NOMO-1 (cell line): ENCODE results near the gene SUV39H1.
A peak's percentile ranks its signal among the peaks of the same experiment; 100 is the strongest.
"Not testable (repeated sequence)": the region's sequence is repeated elsewhere in the genome, so short reads cannot be mapped to it uniquely, and the experiment has no call there.

Experiments
- DNase-seq, 2 experiments: peaks; one replicate each; lab custom pipeline; 2025; ENCODE audit not compliant: unreplicated experiment in 2 of 2; lab: John Stamatoyannopoulos, UW

SUV39H1 gene, protein sequence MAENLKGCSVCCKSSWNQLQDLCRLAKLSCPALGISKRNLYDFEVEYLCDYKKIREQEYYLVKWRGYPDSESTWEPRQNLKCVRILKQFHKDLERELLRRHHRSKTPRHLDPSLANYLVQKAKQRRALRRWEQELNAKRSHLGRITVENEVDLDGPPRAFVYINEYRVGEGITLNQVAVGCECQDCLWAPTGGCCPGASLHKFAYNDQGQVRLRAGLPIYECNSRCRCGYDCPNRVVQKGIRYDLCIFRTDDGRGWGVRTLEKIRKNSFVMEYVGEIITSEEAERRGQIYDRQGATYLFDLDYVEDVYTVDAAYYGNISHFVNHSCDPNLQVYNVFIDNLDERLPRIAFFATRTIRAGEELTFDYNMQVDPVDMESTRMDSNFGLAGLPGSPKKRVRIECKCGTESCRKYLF

DNA sequence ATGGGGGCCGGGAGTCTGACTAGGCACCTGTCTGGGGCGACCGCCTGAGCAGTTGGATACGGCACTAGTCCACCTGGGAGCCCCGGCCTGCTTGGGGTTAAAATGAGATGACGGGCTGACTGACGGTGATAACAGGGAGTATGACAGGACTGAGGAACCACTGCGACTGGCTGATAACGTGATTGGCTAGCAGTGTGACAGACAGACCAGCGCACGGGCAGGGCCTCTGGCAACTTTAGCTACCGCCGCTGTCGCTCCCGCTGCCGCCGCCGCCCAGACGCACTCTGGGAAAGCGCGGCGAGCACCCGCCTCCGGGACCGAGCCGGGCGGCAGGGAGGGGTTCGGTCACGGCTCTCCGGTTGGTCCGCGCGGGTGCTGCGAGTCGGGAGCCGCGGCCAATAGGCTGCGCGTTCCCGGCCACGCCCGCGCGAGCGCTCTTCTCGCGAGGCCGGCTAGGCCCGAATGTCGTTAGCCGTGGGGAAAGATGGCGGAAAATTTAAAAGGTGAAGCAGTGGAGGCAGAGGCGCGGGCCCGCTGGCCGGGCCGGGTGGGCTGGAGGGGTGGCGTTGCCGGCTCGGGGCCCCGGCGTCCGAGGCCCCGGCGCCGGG, at the start of gene SUV39H1:
Gene SUV39H1, plus strand, starts transcription at position 434 of the 608 bp plus-strand sequence. Its CDS starts 51 bp downstream, at position 485.
- peak; percentile 89 to 95 for DNase-seq

DNA sequence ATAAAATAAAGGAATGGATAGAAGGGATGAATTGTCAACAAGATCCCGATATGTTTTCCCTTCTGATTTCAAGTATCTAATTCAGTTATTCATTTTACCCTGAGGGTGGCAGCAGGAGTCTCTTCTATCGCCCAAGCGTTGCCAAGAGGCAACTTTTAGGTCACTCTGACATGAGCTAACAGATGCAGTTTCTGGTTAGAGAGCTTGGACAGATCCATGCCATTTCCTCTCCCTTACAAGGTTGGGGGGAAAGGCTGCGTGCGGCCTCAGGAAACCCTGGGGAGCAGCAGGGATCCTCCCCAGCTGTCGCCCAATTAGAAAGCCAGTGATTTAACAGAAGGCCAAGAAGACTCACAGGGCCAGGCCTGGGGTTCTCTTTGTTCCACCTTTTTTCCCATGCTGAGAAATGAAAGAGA, 48.2 kb upstream of the SUV39H1 start:
- peak in 1 of 2 experiments; percentile 42 for DNase-seq

- DNase-seq = no peak
Measured at GRCh38 chrX:48649102-48649501, 47.4 kb upstream of the SUV39H1 start.

- not testable (repeated sequence) for DNase-seq
Measured at GRCh38 chrX:48652055-48652579, 44.4 kb upstream of the SUV39H1 start.

DNA sequence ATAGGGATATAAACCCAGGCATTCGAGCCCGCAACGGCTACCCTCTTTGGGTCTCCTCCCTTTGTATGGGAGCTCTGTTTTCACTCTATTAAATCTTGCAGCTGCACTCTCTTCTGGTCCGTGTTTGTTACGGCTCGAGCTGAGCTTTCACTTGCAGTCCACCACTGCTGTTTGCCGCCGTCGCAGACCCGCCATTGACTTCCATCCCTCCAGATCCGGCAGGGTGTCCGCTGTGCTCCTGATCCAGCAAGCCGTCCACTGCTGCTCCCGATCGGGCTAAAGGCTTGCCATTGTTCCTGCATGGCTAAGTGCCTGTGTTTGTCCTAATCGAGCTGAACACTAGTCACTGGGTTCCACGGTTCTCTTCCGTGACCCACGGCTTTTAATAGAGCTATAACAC, 41.8 kb upstream of the SUV39H1 start:
- not testable (repeated sequence) for DNase-seq

GRCh38 chrX:48659686-48660085, 36.8 kb upstream of the SUV39H1 start:
- DNase-seq = not testable (repeated sequence)

DNA sequence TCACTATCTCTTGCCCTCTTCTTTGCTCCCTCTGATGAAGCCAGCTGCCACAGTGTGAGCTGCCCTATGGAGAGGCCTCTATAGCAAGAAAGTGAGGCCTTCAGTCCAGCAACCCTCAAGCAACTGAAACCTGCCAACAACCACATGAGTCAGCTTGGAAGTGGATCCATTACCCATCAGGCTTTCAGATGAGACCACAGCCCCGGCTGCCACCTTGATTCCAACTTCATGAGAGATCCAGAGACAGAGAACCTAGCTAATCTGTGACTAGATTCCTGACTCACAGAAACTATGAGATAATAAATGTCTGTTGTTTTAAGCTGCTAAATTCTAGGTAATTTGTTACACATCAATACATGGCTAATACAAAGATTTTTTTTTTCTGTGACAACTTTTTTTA, 33.3 kb upstream of the SUV39H1 start:
- no peak for DNase-seq

DNA sequence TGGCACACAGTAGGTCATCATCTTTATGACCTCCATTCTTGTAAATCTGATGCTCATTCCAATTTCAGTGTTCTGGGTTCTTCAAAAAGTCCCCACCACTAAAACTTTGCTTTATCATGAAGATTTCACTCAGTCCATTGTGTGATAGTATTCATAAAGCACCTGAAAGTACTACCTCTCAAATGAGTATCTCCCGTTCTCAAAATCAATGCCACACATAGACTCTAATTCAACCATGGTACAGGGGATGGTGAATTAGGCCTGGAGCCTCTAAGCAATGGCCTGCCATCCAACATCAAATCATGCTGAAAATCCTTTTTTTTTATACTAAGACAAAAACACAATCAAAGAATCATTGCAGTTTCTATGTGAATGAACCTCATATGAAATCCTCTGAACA, 32.4 kb upstream of the SUV39H1 start:
- no peak for DNase-seq

GRCh38 chrX:48665991-48666390, 30.5 kb upstream of the SUV39H1 start:
- DNase-seq = no peak

- no peak for DNase-seq
Measured at GRCh38 chrX:48666649-48667048, 29.9 kb upstream of the SUV39H1 start.

DNA sequence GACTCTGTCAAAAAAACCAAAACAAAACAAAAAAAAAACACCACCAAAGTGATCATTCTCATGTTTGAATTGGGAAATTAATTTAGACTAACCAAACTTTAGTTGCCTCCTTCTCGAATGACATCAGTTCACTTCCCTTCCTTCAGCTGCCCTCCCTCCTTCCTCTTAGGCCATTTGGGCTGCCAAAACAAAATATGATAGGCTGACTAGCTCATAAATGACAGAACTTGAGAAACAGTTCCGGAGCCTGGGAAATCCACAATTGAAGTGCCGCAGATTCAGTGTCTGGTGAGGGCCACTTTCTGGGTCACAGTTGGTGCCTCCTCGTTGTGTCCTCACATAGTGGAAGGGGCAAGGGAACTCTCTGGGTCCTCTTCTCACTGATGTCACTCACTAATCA, 29.0 kb upstream of the SUV39H1 start:
- peak; percentile 58 to 66 for DNase-seq

DNA sequence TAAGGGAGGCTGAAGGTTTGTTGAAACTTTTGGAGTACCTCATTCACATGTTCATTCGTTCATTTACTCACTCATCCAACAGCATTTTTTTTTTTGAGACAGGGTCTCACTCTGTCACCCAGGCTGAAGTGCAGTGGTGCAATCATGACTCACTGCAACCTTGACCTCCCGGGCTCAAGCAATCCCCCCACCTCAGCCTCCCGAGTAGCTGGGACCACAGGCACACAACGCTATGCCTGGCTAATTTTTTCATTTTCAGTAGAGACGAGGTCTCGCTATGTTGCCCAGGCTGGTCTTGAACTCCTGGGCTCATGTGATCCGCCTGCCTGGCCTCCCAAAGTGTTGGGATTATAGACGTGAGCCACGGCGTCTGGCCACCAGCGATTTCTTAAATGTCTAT, 28.3 kb upstream of the SUV39H1 start:
- not testable (repeated sequence) for DNase-seq

DNA sequence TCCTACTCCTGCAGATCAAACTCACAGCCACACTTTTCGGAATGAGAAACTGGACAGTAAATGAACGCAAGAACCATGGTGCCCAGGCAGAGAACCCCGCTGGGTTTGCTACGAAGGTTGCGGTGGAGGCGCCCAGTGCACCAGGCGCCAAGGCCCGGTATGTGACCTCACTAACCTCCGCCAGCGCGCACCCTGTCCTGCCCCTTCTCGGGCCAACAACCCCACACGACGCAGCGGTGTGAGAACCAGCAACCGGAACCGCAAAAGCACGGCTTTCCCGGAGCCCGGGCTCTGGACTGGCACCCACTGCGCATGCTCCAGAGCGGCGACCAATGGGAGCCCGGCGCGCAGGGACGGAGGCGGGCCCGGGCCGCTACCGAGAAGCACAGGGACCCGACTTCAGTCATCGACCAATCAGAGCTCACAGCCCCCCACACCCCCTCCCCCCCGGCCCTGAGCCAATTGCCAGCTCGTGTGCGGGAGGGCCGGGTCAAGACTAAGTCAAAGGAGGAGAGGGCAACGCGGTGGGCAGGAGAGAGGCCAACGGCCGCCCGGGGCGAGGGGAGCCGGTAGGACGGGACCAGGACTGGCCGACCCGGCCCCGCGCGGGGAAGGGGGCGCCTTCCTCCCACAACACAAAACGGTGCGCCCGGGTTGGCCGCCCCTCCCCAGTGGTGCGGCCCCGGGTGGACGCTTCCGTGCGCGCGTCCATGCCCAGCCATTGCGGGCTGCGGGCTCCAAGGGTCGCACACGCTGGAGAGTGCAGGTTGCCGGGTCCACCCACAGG, 20.2 kb upstream of the SUV39H1 start:
- peak; percentile 77 to 83 for DNase-seq

GRCh38 chrX:48676893-48677270, 19.7 kb upstream of the SUV39H1 start:
- no peak for DNase-seq

DNA sequence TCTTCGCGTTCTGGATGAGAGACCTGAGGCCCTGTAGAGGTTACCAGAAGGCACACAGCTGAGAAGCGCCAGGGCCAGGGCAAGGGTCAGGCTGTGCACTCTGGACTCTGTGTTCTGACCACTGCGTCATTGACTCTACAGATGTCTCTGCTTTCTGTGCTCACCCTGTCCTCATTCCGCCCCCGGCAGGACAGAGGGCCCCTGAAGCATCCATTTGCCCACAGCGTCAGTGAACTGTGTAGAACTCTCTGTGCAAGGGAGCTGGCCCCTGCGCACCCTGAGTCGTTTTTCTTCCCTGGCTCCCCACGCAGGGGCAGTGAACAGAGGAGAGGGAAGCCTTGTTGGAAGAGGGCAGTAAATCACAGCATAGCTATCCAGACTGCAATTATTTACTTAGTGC, 19.0 kb upstream of the SUV39H1 start:
- no peak for DNase-seq

GRCh38 chrX:48680467-48680866, 16.1 kb upstream of the SUV39H1 start:
- DNase-seq = peak in 1 of 2 experiments; percentile 28

DNA sequence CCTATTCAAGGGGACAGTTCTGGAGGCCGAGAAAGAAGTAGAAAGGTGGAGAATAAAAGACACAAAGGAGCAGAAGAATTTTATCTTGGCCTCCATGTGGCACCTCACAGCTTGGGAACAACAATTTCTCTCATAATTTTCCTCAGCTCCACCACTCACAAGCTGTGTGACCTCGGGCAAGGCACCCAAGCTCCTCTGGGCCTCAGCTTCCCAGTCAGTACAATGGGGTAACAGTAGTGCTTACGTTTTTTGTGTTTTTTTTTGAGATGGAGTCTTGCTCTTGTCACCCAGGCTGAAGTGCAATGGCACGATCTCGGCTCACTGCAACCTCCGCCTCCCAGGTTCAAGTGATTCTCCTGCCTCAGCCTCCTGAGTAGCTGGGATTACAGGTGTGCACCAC, 15.6 kb upstream of the SUV39H1 start:
- DNase-seq = not testable (repeated sequence)

DNA sequence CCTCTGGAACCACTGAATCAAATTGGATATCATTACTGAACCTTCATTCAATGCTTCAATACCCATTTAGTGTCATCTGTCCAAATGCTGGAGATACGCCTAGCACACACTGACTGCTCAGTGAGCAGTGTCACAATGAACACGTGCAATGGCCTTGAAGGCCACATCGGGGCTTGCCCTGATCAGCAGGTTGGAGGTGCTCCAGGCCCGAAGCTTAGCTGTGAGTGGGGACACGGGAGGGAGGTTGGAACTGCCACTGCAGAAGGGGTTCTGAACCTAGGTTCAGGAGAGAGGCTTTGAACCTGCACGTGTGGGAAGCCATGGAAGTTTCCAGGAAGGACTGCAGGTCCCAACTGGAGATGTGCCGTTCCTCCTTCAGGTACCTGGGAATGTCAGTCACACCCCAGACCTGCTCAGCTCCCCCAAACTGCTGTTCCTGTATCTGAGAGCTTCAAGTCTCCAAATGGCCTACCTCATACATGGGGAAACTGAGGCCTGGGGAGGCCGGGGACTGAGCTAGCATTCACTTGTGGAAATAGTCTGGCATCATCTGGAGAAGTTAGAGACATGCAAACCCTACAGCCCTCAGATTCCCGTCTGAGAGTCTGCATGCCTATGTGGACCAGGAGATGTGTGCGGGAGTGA, 14.9 kb upstream of the SUV39H1 start:
- no peak for DNase-seq

GRCh38 chrX:48682795-48683194, 13.7 kb upstream of the SUV39H1 start:
- DNase-seq = peak; percentile 16 to 65

- peak; percentile 60 to 81 for DNase-seq
Measured at GRCh38 chrX:48683411-48683982, 13.0 kb upstream of the SUV39H1 start, which contains the start of gene WAS. Gene WAS (plus strand): TSS chrX:48683799. CDS start chrX:48683854, 55 bp downstream.
